IMR-90 (cell line): Measurements from ENCODE around the gene ZDHHC14.

Experiments
- POLR2A ChIP-seq: IDR thresholded peaks from 2 replicates; pipeline ENCODE4 v1.6.1; 2012; ENCODE audit warnings: mild to moderate bottlenecking, low read depth, low read length
- TF ChIP-seq, protein P1 (sequence below): conservative IDR thresholded peaks from 2 replicates; pipeline ENCODE4 v1.5.1; 2012; ENCODE audit warnings: mild to moderate bottlenecking, low read depth, low read length, improper control_type of control experiment

DNA sequence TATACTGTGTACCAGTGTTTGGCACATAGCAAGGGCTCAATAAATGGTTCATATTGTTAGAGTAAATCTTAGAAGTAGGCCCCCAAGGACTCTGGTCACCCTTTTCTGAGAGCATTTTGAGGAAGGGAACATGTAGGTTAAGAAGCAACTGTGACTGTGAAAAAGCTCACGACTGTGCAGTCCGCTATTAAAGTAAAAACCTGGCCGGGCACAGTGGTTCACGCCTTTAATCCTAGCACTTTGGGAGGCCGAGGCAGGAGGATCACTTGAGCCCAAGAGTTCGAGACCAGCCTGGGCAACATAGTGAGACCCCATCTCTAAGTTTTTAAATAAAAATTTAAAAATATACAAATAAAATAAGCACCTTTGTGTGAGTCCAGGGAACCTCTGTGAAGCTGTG, 5.0 kb downstream of the ZDHHC14 start:
- TF ChIP-seq, protein P1, sequence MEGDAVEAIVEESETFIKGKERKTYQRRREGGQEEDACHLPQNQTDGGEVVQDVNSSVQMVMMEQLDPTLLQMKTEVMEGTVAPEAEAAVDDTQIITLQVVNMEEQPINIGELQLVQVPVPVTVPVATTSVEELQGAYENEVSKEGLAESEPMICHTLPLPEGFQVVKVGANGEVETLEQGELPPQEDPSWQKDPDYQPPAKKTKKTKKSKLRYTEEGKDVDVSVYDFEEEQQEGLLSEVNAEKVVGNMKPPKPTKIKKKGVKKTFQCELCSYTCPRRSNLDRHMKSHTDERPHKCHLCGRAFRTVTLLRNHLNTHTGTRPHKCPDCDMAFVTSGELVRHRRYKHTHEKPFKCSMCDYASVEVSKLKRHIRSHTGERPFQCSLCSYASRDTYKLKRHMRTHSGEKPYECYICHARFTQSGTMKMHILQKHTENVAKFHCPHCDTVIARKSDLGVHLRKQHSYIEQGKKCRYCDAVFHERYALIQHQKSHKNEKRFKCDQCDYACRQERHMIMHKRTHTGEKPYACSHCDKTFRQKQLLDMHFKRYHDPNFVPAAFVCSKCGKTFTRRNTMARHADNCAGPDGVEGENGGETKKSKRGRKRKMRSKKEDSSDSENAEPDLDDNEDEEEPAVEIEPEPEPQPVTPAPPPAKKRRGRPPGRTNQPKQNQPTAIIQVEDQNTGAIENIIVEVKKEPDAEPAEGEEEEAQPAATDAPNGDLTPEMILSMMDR = no peak
- no peak for TF ChIP-seq POLR2A
